ENCODE data around the gene TRMT61B. TPM values are rescaled to one million over a fixed set of nuclear protein-coding genes. Genes with fewer than 3 reads are reported as not detected.
A peak's percentile ranks its signal among the peaks of the same experiment; 100 is the strongest.

The TRMT61B gene
- polyA plus RNA-seq, 3 donors, result 18.8 to 27.4 (median 23.5) TPM

DNA sequence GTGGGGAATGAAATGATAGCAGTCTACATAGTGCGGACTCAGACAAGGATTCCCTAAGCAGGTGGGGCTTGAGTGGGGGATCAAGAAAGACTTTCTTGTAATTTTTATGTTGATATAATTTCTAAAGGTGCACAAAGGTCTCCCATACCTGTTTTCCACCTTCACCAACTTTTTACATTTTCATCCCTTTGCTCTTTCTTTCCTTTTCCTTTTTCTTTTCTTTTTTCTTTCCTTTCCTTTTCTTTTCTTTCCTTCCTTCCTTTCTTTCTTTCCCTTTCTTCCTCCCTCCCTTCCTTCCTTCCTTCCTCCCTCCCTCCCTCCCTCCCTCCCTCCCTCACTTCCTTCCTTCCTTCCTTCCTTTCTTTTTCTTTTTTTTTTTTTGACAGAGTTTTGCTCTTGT lies 10.1 kb upstream of the TRMT61B start:
- no peak for DNase-seq

GRCh38 chr2:28871620-28872019 lies 1.5 kb upstream of the TRMT61B start:
- no peak for DNase-seq

- DNase-seq, result no peak
Measured at GRCh38 chr2:28869494-28870145, 489 bp downstream of the TRMT61B start.

GRCh38 chr2:28868611-28869010 lies 1.5 kb downstream of the TRMT61B start:
- no peak for DNase-seq

DNA sequence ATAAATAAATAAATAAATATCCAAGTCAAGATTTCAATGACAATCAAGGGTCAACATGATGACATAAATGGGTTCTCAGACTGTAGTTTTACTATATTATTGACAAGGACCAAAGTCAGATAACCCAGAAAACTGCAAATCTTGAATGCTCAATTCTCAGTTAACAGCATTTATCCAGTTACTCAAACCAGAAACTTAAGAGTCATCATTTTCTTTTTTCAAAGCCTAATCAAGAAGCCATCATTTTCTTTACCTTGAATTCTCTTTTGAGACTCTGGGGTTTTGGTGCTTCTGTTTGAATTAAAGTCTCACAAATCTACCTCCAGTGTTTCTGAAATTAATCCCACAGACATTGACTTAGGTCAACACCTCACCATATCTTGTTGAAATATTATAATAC lies 14.1 kb downstream of the TRMT61B start:
- DNase-seq, result no peak

GRCh38 chr2:28855193-28855592 lies 14.9 kb downstream of the TRMT61B start:
- no peak for DNase-seq

DNA sequence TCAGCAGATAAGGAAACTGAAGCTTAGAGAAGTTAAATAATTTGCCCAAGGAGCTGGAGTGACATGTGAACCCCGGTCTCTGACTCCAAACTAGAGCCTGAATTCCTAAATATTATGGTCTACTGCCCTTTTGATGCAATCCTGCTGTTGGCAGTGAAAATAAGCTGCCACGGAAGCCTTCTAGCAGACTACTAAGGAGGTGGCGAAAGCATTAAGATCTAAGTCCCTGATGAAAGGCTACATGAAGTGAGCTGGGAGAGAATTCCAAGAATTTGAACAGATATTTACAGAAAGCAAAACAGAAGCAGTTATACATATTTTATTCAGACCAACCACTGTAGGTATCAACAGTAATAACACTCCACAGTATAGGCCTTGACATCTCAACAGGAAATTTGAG lies 28.1 kb downstream of the TRMT61B start:
- DNase-seq, result peak; percentile 9

- no peak for DNase-seq
Measured at GRCh38 chr2:28838971-28839370, 31.1 kb downstream of the TRMT61B start.

GRCh38 chr2:28835781-28836180 lies 34.3 kb downstream of the TRMT61B start:
- DNase-seq, result no peak

DNA sequence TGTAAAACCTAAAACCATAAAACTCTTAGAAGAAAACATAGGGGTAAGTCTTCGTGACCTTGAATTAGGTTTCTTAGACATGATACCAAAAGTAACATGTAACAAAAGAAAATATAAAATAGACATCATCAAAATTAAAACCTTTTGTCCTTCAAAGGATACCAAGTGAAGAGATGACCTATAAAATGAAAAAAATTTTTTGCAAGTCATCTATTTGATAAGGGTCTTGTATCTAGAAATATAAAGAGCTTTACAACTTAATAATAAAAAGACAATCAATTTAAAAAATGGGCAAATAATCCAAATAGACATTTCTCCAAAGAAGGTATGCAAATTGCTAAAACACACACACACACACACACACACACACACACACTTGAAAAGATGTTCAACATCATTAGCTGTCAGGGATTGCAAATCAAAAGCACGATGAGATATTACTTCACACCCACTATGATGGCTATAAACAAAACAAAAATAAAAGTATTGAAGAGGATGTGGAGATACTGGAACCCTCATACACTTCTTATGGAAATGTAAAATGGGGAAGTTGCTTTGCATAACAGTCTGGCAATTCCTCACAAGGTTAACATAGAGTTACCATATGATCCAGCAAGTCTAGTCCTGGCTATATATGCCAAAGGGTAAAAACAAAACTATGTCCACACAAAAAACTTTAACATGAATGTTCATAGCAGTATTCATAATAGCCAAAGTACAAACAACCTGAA lies 36.2 kb downstream of the TRMT61B start:
- DNase-seq, result no peak

DNA sequence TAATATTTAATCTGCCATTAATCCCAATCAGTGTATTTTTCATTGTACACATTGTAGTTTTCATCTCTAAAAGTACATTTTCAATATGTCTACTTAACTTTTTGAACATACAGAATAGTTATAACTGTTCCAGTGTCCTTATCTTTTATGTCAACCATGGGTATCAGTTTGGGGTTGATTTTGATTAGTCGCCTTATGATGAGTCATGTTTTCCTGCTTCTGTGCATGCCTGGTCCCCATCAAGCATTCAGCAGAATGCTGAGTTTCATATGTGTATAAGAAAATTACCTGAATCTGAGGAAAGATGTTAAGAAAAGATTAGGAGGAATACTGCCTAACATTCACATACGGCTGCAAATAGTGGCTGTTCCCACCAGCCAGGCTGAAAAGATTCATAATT lies 41.7 kb downstream of the TRMT61B start:
- DNase-seq, result no peak

DNA sequence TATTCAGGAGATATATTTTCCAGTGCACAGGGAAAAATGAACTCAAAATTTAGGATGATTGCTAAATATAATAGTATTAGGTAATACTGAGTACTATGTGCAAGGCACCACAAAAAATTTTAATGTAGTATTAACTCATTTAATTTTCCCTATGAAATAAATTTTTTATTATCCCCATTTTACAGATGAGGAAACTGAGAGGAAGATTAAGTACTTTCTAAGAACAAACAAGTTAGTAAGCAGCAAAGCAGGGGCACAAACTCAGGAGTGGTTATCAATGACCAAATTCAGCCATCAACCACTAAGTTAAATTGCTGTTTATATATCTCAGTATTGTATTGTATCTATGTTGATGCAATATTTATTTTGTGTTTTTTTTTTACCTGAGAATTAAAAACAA lies 45.2 kb downstream of the TRMT61B start:
- DNase-seq, result no peak

DNA sequence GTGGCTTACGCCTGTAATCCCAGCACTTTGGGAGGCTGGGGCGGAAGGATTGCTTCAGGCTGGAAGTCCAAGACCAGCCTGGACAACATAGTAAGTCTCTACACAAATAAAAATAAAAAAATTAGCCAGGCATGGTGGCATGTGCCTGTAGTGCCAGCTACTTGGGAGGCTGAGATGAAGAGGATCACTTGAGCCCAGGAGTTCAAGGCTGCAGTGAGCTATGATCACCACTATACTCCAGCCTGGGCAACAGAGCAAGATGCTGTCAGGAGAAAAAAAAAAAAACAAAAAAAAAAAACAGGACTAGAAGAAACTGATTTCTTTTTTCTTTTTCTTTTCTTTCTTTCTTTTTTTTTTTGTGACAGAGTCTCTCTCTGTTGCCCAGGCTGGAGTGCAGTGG lies 45.9 kb downstream of the TRMT61B start:
- DNase-seq, result no peak

- no peak for DNase-seq
Measured at GRCh38 chr2:28822036-28822435, 48.1 kb downstream of the TRMT61B start.

DNA sequence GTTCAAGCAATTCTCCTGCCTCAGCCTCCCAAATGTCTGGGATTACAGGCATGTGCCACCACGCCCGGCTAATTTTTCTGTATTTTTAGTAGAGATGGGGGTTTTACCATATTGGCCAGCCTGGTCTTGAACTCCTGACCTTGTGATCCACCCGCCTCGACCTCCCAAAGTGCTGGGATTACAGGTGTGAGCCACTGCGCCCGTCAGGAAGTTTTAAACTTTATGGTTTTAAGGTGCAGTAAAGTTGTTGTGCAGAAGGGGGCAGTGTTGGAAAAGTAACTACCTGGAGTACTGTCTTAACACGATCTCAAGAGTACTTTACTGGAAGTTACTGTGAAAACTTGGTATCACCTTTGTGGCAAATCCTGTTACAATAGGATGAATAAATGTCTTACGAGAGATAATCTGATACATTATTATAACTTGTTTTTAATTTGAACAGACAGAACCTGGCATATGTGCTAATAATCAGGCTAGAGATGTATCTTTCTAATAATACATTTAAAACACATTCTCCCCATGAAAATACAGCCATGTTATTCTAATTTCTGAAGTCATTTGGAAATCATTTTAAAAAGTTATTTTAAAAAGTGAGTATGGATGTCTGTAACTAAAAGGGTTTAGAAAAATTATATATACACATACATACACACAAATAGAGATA lies 48.7 kb downstream of the TRMT61B start:
- peak; percentile 51 for DNase-seq

DNA sequence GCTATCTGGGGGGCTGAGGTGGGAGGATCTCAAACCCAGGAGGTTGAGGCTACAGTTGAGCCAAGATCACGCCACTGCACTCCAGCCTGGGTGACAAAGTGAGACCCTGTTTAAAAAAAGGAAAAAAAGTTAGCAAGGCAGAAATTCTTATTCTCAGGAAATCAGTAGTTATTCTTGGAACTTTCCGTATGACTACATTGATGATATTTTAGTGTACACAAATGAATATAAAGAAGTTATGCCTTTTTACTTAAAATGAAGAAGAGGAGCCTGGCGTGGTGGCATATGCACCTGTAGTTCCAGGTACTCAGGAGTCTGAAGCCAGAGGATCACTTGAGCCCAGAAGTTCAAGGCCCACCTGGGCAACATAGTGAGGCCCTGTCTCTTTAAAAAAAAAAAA lies 52.1 kb downstream of the TRMT61B start:
- DNase-seq, result no peak

GRCh38 chr2:28810384-28811285 lies 59.5 kb downstream of the TRMT61B start, which contains the start of gene SPDYA:
Gene SPDYA (plus strand): TSS chr2:28810834. CDS start chr2:28816015, 5,181 bp downstream.
- peak; percentile 57 for DNase-seq

DNA sequence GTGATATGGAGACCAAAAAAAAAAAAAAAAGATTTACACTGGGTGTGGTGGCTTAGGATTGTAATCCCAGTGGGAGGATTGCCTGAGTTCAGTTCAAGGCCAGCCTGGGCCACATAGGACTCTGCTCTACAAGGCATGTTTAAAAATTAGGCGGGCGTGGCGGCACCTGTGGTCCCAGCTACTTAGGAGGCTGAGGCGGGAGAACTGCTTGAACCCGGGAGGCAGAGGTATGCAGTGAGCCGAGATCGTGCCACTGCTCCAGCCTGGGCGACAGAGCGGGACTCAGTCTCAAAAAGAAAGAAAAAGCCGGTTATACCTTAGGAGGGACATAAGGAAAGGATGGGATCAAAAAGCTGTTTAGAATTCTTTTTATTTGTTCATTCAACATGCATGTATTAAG lies 60.2 kb downstream of the TRMT61B start:
- DNase-seq, result no peak

- no peak for DNase-seq
Measured at GRCh38 chr2:28802975-28803429, 67.1 kb downstream of the TRMT61B start.

GRCh38 chr2:28801726-28802125 lies 68.4 kb downstream of the TRMT61B start:
- no peak for DNase-seq

Data from renal pelvis (tissue), 4 donors.